Effector CD4-positive, alpha-beta T cell (primary cell): Measurements from ENCODE around the gene ZNF776.
"Not testable (repeated sequence)": the region's sequence is repeated elsewhere in the genome, so short reads cannot be mapped to it uniquely, and the experiment has no call there.

Experiments
- DNase-seq: peaks from one replicate; pipeline ENCODE4 v3.0.0-alpha.2; 2020

The ZNF776 gene

DNA sequence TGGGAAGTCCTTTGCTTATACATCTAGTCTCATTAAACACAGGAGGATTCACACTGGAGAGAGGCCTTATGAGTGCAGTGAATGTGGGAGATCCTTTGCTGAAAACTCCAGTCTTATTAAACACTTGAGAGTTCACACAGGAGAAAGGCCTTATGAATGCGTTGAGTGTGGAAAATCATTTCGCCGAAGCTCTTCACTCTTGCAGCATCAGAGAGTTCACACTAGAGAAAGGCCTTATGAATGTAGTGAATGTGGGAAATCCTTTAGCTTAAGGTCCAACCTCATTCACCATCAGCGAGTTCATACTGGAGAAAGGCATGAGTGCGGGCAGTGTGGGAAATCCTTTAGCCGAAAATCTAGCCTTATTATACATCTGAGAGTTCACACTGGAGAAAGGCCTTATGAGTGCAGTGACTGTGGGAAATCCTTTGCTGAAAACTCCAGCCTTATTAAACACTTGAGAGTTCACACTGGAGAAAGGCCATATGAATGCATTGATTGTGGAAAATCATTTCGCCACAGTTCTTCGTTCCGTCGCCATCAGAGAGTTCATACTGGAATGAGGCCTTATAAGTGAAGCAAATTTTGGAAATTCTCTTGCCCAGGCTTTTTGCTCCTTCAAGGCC lies 32.7 kb downstream of the ZNF776 start:
- DNase-seq, result no peak

DNA sequence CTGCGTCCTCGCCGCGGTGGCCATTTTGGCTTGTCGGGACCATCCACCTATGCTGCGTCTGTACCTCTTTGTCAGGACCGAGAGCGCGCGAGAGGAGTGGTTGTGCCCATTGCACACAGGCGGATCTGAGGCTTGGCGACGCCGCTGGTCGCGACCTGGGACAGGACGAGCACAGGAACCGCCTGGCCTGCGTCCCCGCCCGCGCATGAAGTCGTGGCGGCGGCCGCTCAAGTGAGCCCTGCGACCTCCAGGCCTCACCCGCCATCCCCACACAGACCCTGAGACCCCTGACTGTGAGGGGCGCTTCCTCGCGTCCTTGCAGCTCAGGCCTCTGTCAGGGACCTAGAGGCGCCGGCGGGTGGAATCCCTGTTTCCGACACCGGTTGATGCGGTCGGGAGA lies 39.7 kb downstream of the ZNF776 start:
- no peak for DNase-seq

DNA sequence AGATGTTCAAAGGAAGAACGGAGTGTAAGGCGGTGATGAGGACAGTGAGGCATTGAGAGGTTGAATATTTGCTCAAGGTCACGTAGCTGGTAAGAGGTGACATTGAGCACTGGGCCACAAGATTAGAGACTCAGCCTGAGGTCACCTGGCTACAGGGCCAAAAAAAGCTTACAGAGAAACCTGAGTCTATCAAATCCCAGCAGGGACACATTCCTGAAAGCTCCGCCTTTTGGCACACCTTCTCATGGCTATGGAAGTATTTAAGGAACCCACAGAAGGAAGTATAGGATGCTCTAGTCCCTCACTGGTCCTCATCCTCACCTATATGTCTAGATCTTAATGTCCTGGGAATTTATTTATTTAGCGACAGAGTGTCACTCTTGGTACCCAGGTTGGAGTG lies 40.3 kb downstream of the ZNF776 start:
- no peak for DNase-seq

DNA sequence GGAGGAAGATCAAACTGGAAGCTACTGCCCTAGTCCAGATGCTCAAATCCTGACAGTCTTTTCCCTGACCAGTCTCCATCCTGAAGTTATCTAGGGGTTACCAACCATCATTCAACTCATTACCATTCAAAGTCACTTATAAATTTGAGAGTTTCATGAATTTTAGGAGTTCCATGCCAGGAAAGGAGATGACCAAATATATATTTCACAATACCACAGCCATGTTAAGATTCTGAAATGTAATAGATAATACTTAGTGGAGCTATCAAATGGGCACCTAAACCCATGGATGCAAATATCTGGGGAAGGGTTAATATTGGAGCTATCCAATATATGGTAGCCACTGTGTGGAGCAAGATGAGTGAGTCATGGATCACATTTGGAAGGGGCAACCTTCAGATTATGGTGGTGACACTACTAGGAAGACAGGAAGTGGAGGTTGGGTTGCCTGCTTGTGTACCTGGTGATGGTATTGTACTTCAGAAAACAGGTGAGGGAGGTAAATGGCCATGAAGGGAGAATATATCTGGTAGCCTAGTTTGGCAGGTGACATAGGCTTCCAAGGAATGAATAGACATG lies 41.6 kb downstream of the ZNF776 start:
- no peak for DNase-seq

DNA sequence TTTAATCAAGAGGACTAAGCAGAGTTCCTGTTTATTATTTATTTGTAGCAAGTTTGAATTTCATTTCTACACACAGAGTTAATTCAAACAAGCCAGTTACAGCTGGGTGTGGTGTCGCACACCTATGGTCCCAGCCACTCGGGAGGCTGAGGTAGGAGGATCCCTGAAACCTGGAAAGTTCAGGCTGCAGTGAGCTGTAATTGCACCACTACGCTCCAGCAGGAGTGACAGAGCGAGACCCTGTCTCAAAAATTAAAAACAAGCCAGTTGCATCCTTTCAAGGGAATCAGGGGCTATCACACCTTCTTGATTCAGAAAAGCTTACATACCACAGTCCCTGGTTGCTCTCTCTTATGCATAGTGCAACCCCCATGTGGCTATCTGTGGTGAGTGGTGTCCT lies 42.7 kb downstream of the ZNF776 start:
- DNase-seq, result no peak

DNA sequence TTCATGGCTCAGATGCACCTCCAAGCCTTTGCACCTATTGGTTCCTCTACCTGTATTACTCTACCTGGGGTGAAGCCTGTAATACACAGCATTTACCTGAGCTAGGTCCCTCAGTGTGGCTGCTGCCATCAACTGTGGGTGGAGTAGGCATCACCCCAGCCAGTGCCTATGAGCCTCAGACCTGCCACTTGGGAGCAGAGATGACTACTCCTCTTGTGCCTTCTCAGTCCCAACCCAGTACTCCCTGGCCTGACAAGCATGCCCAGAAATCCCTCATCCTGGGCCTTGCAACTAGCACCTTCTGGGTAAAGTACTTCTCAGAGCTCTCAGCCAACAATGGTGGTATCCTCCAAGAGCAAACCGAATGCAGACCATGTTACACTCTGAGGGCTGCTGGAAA lies 50.0 kb downstream of the ZNF776 start:
- not testable (repeated sequence) for DNase-seq

DNA sequence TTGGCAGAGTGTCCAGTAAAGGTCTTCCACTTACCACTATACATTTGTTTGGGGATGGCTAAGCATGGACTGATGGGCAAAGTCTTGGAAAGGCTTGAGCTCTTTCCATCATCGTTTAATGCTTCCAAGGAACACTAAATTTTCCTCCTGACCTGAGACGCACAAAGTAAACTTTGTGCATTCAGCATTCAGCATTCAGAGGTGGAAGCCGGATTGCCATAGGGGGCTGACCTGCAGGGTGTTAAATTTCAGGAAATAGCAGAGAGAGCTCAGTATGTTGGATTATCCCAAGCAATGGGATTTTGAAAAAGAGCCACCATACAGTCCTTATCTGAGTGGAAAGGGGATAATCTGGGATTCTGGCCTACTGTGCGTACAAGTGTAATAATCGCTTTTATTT lies 54.1 kb downstream of the ZNF776 start:
- no peak for DNase-seq

DNA sequence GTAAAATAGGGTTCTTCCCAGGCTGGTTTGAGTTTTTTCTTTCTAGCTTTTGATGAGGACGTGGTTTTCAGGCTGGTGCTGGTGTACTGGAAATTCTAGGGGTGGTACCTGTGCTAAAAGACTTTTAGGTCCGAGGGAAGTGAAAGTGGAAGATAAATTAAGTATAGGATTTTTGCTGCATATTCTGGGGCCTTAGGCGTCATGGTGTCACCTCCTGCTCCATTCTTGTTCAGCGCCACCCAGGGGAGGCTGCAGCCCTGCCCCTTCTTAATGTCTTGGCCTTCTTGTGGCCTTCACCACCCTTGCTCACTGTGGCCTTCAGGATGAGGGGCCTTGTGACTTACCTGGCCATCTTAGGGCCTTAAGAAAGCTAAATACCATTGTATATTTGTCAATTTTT lies 55.7 kb downstream of the ZNF776 start:
- no peak for DNase-seq

DNA sequence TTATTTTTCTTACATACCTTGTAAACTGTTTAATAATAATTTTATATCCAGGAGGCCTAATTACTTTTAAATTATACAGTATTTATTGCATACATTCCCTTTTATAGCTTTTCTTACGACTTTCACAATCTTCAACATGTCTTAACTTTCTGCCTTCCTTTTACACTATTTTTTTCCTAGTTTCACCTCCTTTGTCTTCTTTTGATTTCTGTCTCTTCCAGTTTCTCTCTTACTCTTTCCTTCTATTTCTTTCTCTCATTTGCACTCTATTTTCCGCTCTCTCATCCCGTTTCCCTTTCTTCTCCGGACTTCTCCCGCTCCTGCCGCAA lies 56.6 kb downstream of the ZNF776 start:
- DNase-seq, result no peak

DNA sequence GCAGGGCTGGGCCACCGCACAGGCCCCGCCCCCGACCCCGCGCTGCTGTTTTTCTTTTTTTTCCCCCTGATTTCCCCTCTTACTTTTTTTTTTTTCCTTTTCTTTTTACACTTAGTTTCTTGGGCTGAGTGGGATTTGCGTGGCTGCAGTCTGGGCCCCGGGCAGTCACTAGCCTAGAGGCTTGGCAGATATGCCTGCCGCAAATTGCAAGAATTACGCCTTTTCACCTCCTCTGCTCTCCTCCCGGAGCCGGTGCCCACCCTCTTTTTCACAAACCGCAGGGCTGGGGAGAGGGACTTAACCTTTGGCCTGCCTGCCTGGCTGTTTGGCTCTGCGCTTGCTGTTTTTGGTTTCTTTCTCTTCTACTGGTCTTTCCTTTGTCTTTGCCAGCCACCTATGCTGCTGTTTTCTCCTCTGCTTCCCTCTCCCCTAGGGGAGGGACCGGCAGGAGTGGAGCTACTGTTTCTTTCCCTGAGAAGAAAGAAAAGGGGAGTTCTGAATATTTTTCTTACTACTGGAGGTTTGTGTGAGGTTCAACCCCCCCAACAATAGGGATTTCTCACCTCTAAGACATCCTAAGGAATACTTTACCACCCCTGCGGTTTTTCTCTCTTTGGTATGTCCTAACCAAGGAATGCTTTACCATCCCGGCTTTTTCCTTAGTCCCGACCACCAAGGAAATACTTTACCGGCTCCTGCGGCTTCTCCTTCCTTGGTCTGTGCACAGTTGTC lies 57.1 kb downstream of the ZNF776 start:
- no peak for DNase-seq

DNA sequence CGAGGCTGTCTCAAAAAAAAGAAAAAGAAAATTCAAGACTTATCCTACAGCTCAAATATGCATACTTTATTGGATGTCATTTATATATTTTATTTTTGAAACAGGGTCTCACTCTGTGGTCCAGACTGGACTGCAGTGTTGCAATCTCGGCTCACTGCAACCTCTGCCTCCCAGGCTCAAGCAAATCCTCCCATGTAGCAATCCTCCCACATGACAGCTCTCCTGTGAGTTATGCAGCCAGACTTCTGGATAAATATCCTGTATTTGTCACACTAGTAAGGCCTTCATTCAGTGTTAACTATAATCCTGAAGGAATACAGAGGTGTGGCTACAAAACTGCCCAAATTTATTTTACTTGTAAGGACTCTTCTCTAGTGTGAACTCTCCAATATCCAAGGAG lies 60.9 kb downstream of the ZNF776 start:
- no peak for DNase-seq
